ENCODE results near the gene CTNND2. TPM values are rescaled to one million over a fixed set of nuclear protein-coding genes. Genes with fewer than 3 reads are reported as not detected.

CTNND2 gene
- total RNA-seq, 1 donor from 2014 or later, result 0.29 TPM

DNA sequence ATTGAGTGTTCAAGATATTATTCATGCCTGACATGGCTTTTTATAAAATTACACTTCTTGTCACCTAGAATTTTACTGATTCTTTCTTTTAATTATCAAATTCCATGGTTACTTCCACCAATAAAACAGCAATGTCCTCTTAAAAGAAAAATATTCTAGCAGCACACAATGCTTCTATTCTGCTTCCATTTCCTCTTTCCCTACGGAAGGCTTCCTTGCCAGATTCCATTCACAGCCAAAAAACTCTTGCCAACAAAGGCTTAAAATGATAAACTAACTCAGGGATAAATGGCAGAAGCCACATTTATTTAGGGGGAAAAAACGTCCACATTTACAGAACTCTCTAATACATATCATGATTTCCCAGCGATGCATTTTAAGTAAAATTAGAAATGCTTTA, 111.6 kb downstream of the CTNND2 start:
- H3K36me3 ChIP-seq (ENCODE audit: control insufficient read depth, insufficient read depth, low read length), result no peaks in the 10 kb centered on the region
- DNase-seq (ENCODE audit: low read depth), result no peak
- H3K27me3 ChIP-seq (ENCODE audit: control insufficient read depth, insufficient read depth, low read length), result no peaks in the 10 kb centered on the region
- H3K4me3 ChIP-seq (ENCODE audit: low read depth, low read length), result no peak overlapping the region
- no peak for TF ChIP-seq CTCF (IDR thresholded peaks at IDR 0.05; ENCODE audit: insufficient read depth, low read length, poor library complexity, severe bottlenecking)

DNA sequence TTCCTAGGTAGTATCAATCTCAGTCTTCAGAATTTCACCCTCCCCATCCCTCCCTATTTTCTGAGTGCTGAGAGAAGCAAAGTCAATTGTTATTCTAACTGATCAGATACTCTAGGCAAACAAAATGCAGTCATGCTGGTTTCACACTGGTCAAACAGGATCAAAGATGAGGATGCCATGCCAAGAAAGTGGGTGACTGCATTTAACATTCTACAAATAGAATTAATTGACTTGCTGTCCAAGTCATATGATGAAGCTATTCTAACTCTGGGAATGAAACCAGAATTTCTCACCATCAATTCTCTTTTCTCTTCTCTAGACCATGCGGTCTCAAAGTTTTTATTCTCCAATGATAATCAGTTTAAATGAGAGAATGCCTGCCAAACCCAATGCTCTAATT, 112.5 kb downstream of the CTNND2 start:
- H3K4me3 ChIP-seq (ENCODE audit: low read depth, low read length), result no peak overlapping the region
- H3K27me3 ChIP-seq (ENCODE audit: control insufficient read depth, insufficient read depth, low read length), result no peaks in the 10 kb centered on the region
- no peak for TF ChIP-seq CTCF (IDR thresholded peaks at IDR 0.05; ENCODE audit: insufficient read depth, low read length, poor library complexity, severe bottlenecking)
- H3K36me3 ChIP-seq (ENCODE audit: control insufficient read depth, insufficient read depth, low read length), result no peaks in the 10 kb centered on the region
- DNase-seq (ENCODE audit: low read depth), result no peak

DNA sequence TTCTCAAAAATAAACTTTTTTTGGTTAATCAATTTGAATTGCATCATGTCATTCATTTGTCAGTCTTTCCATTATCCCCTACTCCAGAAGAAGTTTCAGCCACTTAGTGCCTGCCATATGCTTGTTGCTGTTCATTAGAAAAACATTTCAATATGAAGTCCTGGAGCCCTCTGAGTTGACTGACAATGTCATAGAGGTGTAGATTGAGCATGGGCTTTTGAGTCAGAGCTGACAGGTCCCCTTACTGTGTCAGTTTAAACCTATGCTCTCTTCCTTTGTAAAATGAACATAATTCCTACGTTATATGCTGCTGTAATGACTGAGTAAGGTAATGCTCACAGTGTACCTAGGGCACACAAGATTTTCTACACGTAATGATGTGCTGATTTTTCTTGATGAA, 114.0 kb downstream of the CTNND2 start:
- Histone ChIP-seq H3K36me3 (ENCODE audit: control insufficient read depth, insufficient read depth, low read length) (no peaks in the 10 kb centered on the region), H3K27me3 (ENCODE audit: control insufficient read depth, insufficient read depth, low read length) (no peaks in the 10 kb centered on the region), H3K4me3 (ENCODE audit: low read depth, low read length) (no peak overlapping the region)
- TF ChIP-seq CTCF (IDR thresholded peaks at IDR 0.05; ENCODE audit: insufficient read depth, low read length, poor library complexity, severe bottlenecking), result no peak
- no peak for DNase-seq (ENCODE audit: low read depth)

DNA sequence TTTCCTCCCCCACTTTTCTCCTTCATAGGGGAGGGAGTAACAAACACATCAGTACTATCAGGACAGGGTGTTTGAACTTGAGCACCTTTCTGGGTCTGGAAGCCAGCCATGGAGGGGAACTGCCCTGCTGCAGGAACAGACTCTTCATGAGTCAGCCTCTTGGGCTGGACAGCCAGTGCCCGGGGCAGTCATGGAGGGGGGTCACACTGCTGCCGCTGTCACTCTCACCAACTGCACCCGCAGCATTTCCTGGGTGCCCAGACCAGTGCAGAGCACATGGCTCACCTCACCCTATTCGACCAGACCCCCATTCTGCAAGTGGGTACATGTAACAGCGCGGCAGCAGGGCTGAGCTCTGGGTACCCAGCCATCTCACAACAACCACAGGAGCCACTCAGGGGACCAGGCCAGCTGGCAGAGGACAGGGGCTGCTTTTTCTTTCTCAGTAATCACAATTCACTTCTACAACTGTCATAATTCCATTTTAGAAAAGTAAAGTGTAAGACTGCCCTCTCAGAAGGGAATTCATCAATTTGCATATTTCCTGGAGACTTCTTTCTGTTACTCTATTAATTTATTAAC, 118.4 kb downstream of the CTNND2 start:
- TF ChIP-seq CTCF (IDR thresholded peaks at IDR 0.05; ENCODE audit: insufficient read depth, low read length, poor library complexity, severe bottlenecking), result no peak
- H3K36me3 ChIP-seq (ENCODE audit: control insufficient read depth, insufficient read depth, low read length), result no peaks in the 10 kb centered on the region
- no peak overlapping the region for H3K4me3 ChIP-seq (ENCODE audit: low read depth, low read length)
- no peak for DNase-seq (ENCODE audit: low read depth)
- no peaks in the 10 kb centered on the region for H3K27me3 ChIP-seq (ENCODE audit: control insufficient read depth, insufficient read depth, low read length)

DNA sequence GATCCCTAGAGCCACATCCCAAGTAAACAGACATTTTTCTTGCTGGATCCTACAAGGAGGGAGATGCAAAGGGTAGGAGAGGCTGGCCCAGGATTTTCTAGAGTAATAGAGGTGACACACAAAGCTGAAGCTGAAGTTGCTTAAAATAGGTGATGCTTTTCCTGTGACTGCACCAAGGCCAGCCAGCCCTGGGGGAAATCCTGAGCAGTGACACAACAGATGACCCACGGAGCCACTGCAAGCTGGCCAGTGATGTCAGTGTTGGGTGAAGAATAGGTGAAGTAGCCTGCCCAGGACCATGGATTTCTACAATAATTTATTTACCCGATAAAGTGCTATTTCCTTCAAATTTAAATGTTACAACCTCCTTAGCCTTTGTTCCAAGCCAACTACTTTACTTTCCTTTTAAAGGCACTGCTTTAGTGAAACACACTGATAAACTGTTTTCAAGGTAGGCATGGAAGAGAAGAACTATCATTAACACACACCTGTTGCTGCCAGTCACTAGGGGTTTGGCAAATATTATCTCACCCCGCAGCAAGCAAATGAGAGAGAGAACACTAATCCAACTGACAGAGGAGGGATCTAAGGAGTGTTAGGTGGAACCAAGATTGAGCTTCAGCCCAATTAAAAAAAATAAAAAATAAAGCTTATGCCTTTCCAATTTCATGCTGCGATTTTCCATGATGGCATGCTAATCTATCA, 123.5 kb downstream of the CTNND2 start:
- no peaks in the 10 kb centered on the region for H3K27me3 ChIP-seq (ENCODE audit: control insufficient read depth, insufficient read depth, low read length)
- H3K36me3 ChIP-seq (ENCODE audit: control insufficient read depth, insufficient read depth, low read length), result no peaks in the 10 kb centered on the region
- no peak for TF ChIP-seq CTCF (IDR thresholded peaks at IDR 0.05; ENCODE audit: insufficient read depth, low read length, poor library complexity, severe bottlenecking)
- no peak overlapping the region for H3K4me3 ChIP-seq (ENCODE audit: low read depth, low read length)
- DNase-seq (ENCODE audit: low read depth), result no peak

- no peak for DNase-seq (ENCODE audit: low read depth)
- no peak for TF ChIP-seq CTCF (IDR thresholded peaks at IDR 0.05; ENCODE audit: insufficient read depth, low read length, poor library complexity, severe bottlenecking)
- Histone ChIP-seq H3K4me3 (ENCODE audit: low read depth, low read length) (no peak overlapping the region), H3K36me3 (ENCODE audit: control insufficient read depth, insufficient read depth, low read length) (no peaks in the 10 kb centered on the region), H3K27me3 (ENCODE audit: control insufficient read depth, insufficient read depth, low read length) (no peaks in the 10 kb centered on the region)
Observed at GRCh38 chr5:11777096-11777495, 127.2 kb downstream of the CTNND2 start.
